Measurements from ENCODE around the gene MRPL42. TPM values are rescaled to one million over a fixed set of nuclear protein-coding genes. Genes with fewer than 3 reads are reported as not detected.
"Not testable (repeated sequence)": the region's sequence is repeated elsewhere in the genome, so short reads cannot be mapped to it uniquely, and the experiment has no call there.

MRPL42 gene
- total RNA-seq, 1 donor from 2014 or later = 93.9 TPM

- H3K27ac Mint-ChIP-seq = no peak overlapping the region
- no peak for TF ChIP-seq CTCF (IDR thresholded peaks at IDR 0.05; ENCODE audit: unreplicated experiment)
- H3K36me3 Mint-ChIP-seq (ENCODE audit: insufficient read depth) = peaks cover 22% of the 10 kb centered on the region
- H3K4me1 Mint-ChIP-seq (ENCODE audit: low read depth) = peaks cover 1% of the 10 kb centered on the region
- H3K27me3 Mint-ChIP-seq = no peaks in the 10 kb centered on the region
- H3K9me3 Mint-ChIP-seq (ENCODE audit: low read depth) = no peaks in the 10 kb centered on the region
- H3K4me3 Mint-ChIP-seq (ENCODE audit: low read depth) = no peak overlapping the region
- no peak for DNase-seq (ENCODE audit: low spot score, unreplicated experiment)
These were observed 16.0 kb downstream of the MRPL42 start for GRCh38 chr12:93483151-93483807.

- no peak for TF ChIP-seq CTCF (IDR thresholded peaks at IDR 0.05; ENCODE audit: unreplicated experiment)
- H3K27me3 Mint-ChIP-seq = no peaks in the 10 kb centered on the region
- H3K36me3 Mint-ChIP-seq (ENCODE audit: insufficient read depth) = peaks cover 26% of the 10 kb centered on the region
These were observed 17.1 kb downstream of the MRPL42 start for GRCh38 chr12:93484315-93484981.

GRCh38 chr12:93492808-93493207, 25.5 kb downstream of the MRPL42 start:
- not testable (repeated sequence) for H3K4me1 Mint-ChIP-seq (ENCODE audit: low read depth); H3K27ac Mint-ChIP-seq; DNase-seq (ENCODE audit: low spot score, unreplicated experiment); H3K27me3 Mint-ChIP-seq; H3K4me3 Mint-ChIP-seq (ENCODE audit: low read depth); H3K9me3 Mint-ChIP-seq (ENCODE audit: low read depth)
- H3K36me3 Mint-ChIP-seq (ENCODE audit: insufficient read depth) = peaks cover 37% of the 10 kb centered on the region

More at GRCh38 chr12:93484315-93484981, 17.1 kb downstream of the MRPL42 start:
- no peaks in the 10 kb centered on the region for H3K9me3 Mint-ChIP-seq (ENCODE audit: low read depth)
- H3K4me1 Mint-ChIP-seq (ENCODE audit: low read depth) = peaks cover 1% of the 10 kb centered on the region
- no peak overlapping the region for H3K27ac Mint-ChIP-seq
- H3K4me3 Mint-ChIP-seq (ENCODE audit: low read depth) = no peak overlapping the region
- no peak for DNase-seq (ENCODE audit: low spot score, unreplicated experiment)

- H3K4me3 Mint-ChIP-seq (ENCODE audit: low read depth) = no peak overlapping the region
- DNase-seq (ENCODE audit: low spot score, unreplicated experiment) = no peak
These were observed 26.8 kb downstream of the MRPL42 start for GRCh38 chr12:93494096-93494495.

GRCh38 chr12:93497456-93497855, 30.1 kb downstream of the MRPL42 start:
- TF ChIP-seq CTCF (IDR thresholded peaks at IDR 0.05; ENCODE audit: unreplicated experiment) = no peak
- no peak overlapping the region for H3K27ac Mint-ChIP-seq

More at GRCh38 chr12:93494096-93494495, 26.8 kb downstream of the MRPL42 start:
- Mint-ChIP-seq H3K27me3 (no peaks in the 10 kb centered on the region), H3K36me3 (ENCODE audit: insufficient read depth) (peaks cover 31% of the 10 kb centered on the region), H3K27ac (no peak overlapping the region), H3K9me3 (ENCODE audit: low read depth) (peaks cover 7% of the 10 kb centered on the region), H3K4me1 (ENCODE audit: low read depth) (no peaks in the 10 kb centered on the region)
- TF ChIP-seq CTCF (IDR thresholded peaks at IDR 0.05; ENCODE audit: unreplicated experiment) = no peak

GRCh38 chr12:93498813-93499212, 31.5 kb downstream of the MRPL42 start:
- not testable (repeated sequence) for H3K4me1 Mint-ChIP-seq (ENCODE audit: low read depth); DNase-seq (ENCODE audit: low spot score, unreplicated experiment); H3K27me3 Mint-ChIP-seq; H3K27ac Mint-ChIP-seq; H3K9me3 Mint-ChIP-seq (ENCODE audit: low read depth); H3K4me3 Mint-ChIP-seq (ENCODE audit: low read depth)
- H3K36me3 Mint-ChIP-seq (ENCODE audit: insufficient read depth) = peaks cover 23% of the 10 kb centered on the region

More at GRCh38 chr12:93497456-93497855, 30.1 kb downstream of the MRPL42 start:
- peaks cover 20% of the 10 kb centered on the region for H3K36me3 Mint-ChIP-seq (ENCODE audit: insufficient read depth)
- no peak for DNase-seq (ENCODE audit: low spot score, unreplicated experiment)
- no peaks in the 10 kb centered on the region for H3K27me3 Mint-ChIP-seq
- H3K4me3 Mint-ChIP-seq (ENCODE audit: low read depth) = no peak overlapping the region
- H3K9me3 Mint-ChIP-seq (ENCODE audit: low read depth) = peaks cover 7% of the 10 kb centered on the region
- H3K4me1 Mint-ChIP-seq (ENCODE audit: low read depth) = no peaks in the 10 kb centered on the region

All from progenitor cell of endocrine pancreas (in vitro differentiated cells).